Erythroblast (primary cell): ENCODE results near the gene ACAA1.

Experiments used
- GATA1 ChIP-seq: IDR thresholded peaks from 2 replicates; pipeline ENCODE4 v1.6.1; 2011; ENCODE audit warnings: low read depth, mild to moderate bottlenecking, control low read depth, low read length, moderate library complexity
- POLR2A ChIP-seq: IDR thresholded peaks from 2 replicates; pipeline ENCODE4 v1.6.1; 2011; ENCODE audit warnings: mild to moderate bottlenecking, low read length

DNA sequence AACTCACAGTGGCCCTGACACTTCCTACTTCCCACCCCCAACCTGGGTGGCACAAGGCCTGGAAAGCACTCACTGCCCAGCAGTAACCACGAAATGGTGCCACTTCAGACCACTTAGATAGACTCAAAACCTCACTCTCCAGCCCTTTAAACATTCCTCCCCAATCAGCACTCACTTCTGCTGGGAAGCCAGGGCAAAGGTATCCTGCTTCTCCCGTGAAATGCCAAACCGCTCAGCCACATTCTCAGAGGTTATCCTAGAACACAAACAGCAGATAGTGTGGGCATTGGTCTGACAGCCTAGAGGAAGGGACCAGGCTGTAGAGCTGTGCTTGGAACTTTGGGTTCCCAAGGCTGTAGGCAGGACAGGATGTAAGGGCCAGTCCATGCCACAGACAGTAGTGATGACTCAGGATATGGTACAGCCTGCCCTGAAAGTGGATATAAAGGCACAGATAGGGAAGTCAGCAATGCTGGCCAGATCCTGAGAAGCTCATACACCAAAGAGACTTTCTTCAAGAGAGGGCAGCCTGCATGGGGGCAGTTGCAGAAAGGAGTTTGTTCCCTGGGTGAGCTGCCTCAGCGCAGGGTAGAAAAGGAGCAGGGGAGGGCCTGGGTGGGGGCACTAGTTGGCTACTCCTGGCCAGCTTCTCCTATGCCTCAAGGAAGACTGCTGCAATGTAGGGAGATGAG, 9.2 kb downstream of the ACAA1 start:
- TF ChIP-seq POLR2A (no peak), GATA1 (no peak)
